ACC112 (cell line): ENCODE results near the gene SCGB2B2.
"Not testable (repeated sequence)": the region's sequence is repeated elsewhere in the genome, so short reads cannot be mapped to it uniquely, and the experiment has no call there.

Source experiments
- H2AFZ ChIP-seq: fragments of 200-600 bp; sonication (generic); one replicate; pipeline ENCODE4 v1.6.0; 2017; ENCODE audit warnings: antibody characterized with exemption, low read length; ENCODE audit not compliant: unreplicated experiment
- H3K27ac ChIP-seq: fragments of 200-600 bp; sonication (generic); 2 replicates; pipeline ENCODE4 v1.5.1; 2014; ENCODE audit warnings: low read depth, mild to moderate bottlenecking, antibody characterized with exemption, low read length, moderate library complexity
- H3K27me3 ChIP-seq: fragments of 200-600 bp; sonication (generic); 2 replicates; pipeline ENCODE4 v1.6.1; 2014; ENCODE audit warnings: mild to moderate bottlenecking, antibody characterized with exemption, low read length, moderate library complexity, mixed read lengths; ENCODE audit not compliant: insufficient read depth
- H3K36me3 ChIP-seq: fragments of 200-600 bp; sonication (generic); 2 replicates; pipeline ENCODE4 v1.6.1; 2016; ENCODE audit warnings: mild to moderate bottlenecking, antibody characterized with exemption, low read length, moderate library complexity, mixed read lengths; ENCODE audit not compliant: insufficient read depth
- H3K4me1 ChIP-seq: fragments of 200-600 bp; sonication (generic); one replicate; pipeline ENCODE4 v1.6.1; 2016; ENCODE audit warnings: low read length, mixed read lengths; ENCODE audit not compliant: insufficient read depth, unreplicated experiment, control insufficient read depth
- H3K4me3 ChIP-seq: fragments of 200-600 bp; sonication (generic); 2 replicates; pipeline ENCODE4 v1.5.1; 2014; ENCODE audit warnings: mild to moderate bottlenecking, low read depth, low read length
- H3K79me2 ChIP-seq: fragments of 200-600 bp; sonication (generic); one replicate; pipeline ENCODE4 v1.6.0; 2016; ENCODE audit warnings: low read length; ENCODE audit not compliant: control insufficient read depth, unreplicated experiment, insufficient read depth

The SCGB2B2 gene

GRCh38 chr19:34671972-34672371 is 5.0 kb downstream of the SCGB2B2 start:
- Histone ChIP-seq H3K27ac (no peak overlapping the region), H3K36me3 (no peaks in the 10 kb centered on the region), H3K79me2 (no peaks in the 10 kb centered on the region), H3K4me1 (peaks cover 10% of the 10 kb centered on the region), H2AFZ (no peak overlapping the region), H3K4me3 (no peak overlapping the region), H3K27me3 (no peaks in the 10 kb centered on the region)

GRCh38 chr19:34669305-34669704 is 7.7 kb downstream of the SCGB2B2 start:
- H3K79me2 ChIP-seq: no peaks in the 10 kb centered on the region
- H3K27ac ChIP-seq: no peak overlapping the region
- peaks cover 4% of the 10 kb centered on the region for H3K4me1 ChIP-seq
- H3K36me3 ChIP-seq: no peaks in the 10 kb centered on the region
- no peak overlapping the region for H3K4me3 ChIP-seq
- no peak overlapping the region for H2AFZ ChIP-seq
- no peaks in the 10 kb centered on the region for H3K27me3 ChIP-seq

- H3K4me1 ChIP-seq, H3K27ac ChIP-seq, H3K27me3 ChIP-seq, H3K4me3 ChIP-seq, H3K79me2 ChIP-seq, H2AFZ ChIP-seq, H3K36me3 ChIP-seq: not testable (repeated sequence)
Observed at GRCh38 chr19:34668690-34669089, 8.3 kb downstream of the SCGB2B2 start.

- H3K4me3 ChIP-seq, H2AFZ ChIP-seq, H3K27me3 ChIP-seq, H3K36me3 ChIP-seq, H3K4me1 ChIP-seq, H3K27ac ChIP-seq, H3K79me2 ChIP-seq: not testable (repeated sequence)
Observed at GRCh38 chr19:34668077-34668689, 8.8 kb downstream of the SCGB2B2 start.

- Histone ChIP-seq H3K4me1 (peaks cover 4% of the 10 kb centered on the region), H3K36me3 (no peaks in the 10 kb centered on the region), H3K27me3 (no peaks in the 10 kb centered on the region), H2AFZ (peak overlapping the region; percentile 78), H3K79me2 (no peaks in the 10 kb centered on the region), H3K27ac (peak overlapping the region; percentile 48; the same call in 1 of the 2 replicates), H3K4me3 (peak overlapping the region; percentile 71)
Observed at GRCh38 chr19:34667349-34668076, 9.4 kb downstream of the SCGB2B2 start.

GRCh38 chr19:34666958-34667265 is 10.0 kb downstream of the SCGB2B2 start:
- Histone ChIP-seq H3K36me3 (no peaks in the 10 kb centered on the region), H3K27me3 (no peaks in the 10 kb centered on the region), H3K27ac (no peak overlapping the region), H3K4me1 (peaks cover 4% of the 10 kb centered on the region), H3K79me2 (no peaks in the 10 kb centered on the region), H3K4me3 (peak overlapping the region; percentile 71), H2AFZ (peak overlapping the region; percentile 78)

- Histone ChIP-seq H3K79me2 (no peaks in the 10 kb centered on the region), H2AFZ (no peak overlapping the region), H3K4me1 (peaks cover 4% of the 10 kb centered on the region), H3K27me3 (no peaks in the 10 kb centered on the region), H3K27ac (no peak overlapping the region), H3K36me3 (no peaks in the 10 kb centered on the region), H3K4me3 (no peak overlapping the region)
Observed at GRCh38 chr19:34666200-34666957, 10.6 kb downstream of the SCGB2B2 start.

- H3K4me3 ChIP-seq, H3K27me3 ChIP-seq, H3K79me2 ChIP-seq, H3K4me1 ChIP-seq, H3K36me3 ChIP-seq, H3K27ac ChIP-seq, H2AFZ ChIP-seq: not testable (repeated sequence)
Observed at GRCh38 chr19:34665275-34665674, 11.7 kb downstream of the SCGB2B2 start.

GRCh38 chr19:34664870-34665269 is 12.1 kb downstream of the SCGB2B2 start:
- H3K79me2 ChIP-seq: no peaks in the 10 kb centered on the region
- peaks cover 4% of the 10 kb centered on the region for H3K4me1 ChIP-seq
- no peaks in the 10 kb centered on the region for H3K36me3 ChIP-seq
- no peak overlapping the region for H3K27ac ChIP-seq
- no peak overlapping the region for H3K4me3 ChIP-seq
- H3K27me3 ChIP-seq: no peaks in the 10 kb centered on the region
- no peak overlapping the region for H2AFZ ChIP-seq

GRCh38 chr19:34664168-34664567 is 12.8 kb downstream of the SCGB2B2 start:
- Histone ChIP-seq H3K36me3 (no peaks in the 10 kb centered on the region), H3K4me1 (peaks cover 4% of the 10 kb centered on the region), H3K27ac (no peak overlapping the region), H3K4me3 (no peak overlapping the region), H3K27me3 (no peaks in the 10 kb centered on the region), H2AFZ (no peak overlapping the region), H3K79me2 (no peaks in the 10 kb centered on the region)

- no peaks in the 10 kb centered on the region for H3K27me3 ChIP-seq
- H3K4me3 ChIP-seq: no peak overlapping the region
- no peaks in the 10 kb centered on the region for H3K79me2 ChIP-seq
- H3K27ac ChIP-seq: no peak overlapping the region
- no peaks in the 10 kb centered on the region for H3K36me3 ChIP-seq
- no peak overlapping the region for H2AFZ ChIP-seq
- peaks cover 4% of the 10 kb centered on the region for H3K4me1 ChIP-seq
Observed at GRCh38 chr19:34662919-34663318, 14.0 kb downstream of the SCGB2B2 start.
